ENCODE results near the gene ENOPH1.

DNA sequence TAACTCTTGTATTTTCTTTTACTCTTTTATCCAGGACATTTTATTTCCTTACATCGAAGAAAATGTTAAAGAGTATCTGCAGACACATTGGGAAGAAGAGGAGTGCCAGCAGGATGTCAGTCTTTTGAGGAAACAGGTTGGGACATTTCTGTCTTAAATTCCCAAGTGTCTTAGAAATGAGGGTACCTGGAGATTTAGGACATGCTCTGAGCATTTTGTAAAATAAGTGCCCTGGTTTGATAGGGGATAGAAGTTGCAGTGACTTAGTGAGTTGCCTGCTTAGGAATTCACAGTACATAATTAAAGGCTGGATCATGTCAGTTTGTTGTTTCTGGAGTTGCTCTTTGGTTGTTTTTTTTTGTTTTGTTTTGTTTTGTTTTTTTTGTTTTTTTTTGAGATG lies 17.5 kb downstream of the ENOPH1 start:
- TF ChIP-seq SUZ12 (IDR thresholded peaks at IDR 0.05; ENCODE audit: extremely low read depth, insufficient read depth, insufficient read length) (no peak), ZNF274 (IDR thresholded peaks at IDR 0.05; ENCODE audit: low read depth, low read length) (no peak), YY1 (IDR thresholded peaks at IDR 0.05; ENCODE audit: insufficient read depth, insufficient read length) (no peak)

All from NT2/D1 (cell line).